LNCaP clone FGC (cell line): ENCODE measurements around the gene EXOSC10.
"Not testable (repeated sequence)": the region's sequence is repeated elsewhere in the genome, so short reads cannot be mapped to it uniquely, and the experiment has no call there.

Experiments used
- DNase-seq: peaks from one replicate; pipeline ENCODE4 v3.0.0-alpha.2; 2011; ENCODE audit warnings: low read depth
- H3K4me3 ChIP-seq: 2 replicates; pipeline ENCODE4 v1.5.1; 2011; ENCODE audit warnings: mild to moderate bottlenecking, low read depth, low read length, control low read depth
- CTCF ChIP-seq: IDR thresholded peaks from 2 replicates; pipeline ENCODE4 v1.5.1; 2012; ENCODE audit warnings: mild to moderate bottlenecking; ENCODE audit not compliant: control insufficient read depth, insufficient read depth; ENCODE audit errors: extremely low read depth

EXOSC10 gene

GRCh38 chr1:11042065-11042464, 57.6 kb downstream of the EXOSC10 start:
- TF ChIP-seq CTCF = no peak
- no peak overlapping the region for H3K4me3 ChIP-seq
- DNase-seq = no peak

GRCh38 chr1:11041048-11041447, 58.6 kb downstream of the EXOSC10 start:
- H3K4me3 ChIP-seq = no peak overlapping the region
- DNase-seq = no peak
- TF ChIP-seq CTCF = no peak

DNA sequence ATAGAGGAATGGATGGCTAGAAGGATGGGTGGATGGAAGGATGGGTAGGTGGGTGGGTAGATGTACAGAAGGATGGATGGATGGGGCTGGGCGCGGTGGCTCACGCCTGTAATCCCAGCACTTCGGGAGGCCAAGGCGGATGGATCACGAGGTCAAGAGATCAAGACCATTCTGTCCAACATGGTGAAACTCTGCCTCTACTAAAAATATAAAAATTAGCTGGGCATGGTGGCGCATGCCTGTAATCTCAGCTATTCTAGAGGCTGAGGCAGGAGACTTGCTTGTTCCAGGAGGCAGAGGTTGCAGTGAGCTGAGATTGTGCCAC, 59.6 kb downstream of the EXOSC10 start:
- not testable (repeated sequence) for DNase-seq, H3K4me3 ChIP-seq

DNA sequence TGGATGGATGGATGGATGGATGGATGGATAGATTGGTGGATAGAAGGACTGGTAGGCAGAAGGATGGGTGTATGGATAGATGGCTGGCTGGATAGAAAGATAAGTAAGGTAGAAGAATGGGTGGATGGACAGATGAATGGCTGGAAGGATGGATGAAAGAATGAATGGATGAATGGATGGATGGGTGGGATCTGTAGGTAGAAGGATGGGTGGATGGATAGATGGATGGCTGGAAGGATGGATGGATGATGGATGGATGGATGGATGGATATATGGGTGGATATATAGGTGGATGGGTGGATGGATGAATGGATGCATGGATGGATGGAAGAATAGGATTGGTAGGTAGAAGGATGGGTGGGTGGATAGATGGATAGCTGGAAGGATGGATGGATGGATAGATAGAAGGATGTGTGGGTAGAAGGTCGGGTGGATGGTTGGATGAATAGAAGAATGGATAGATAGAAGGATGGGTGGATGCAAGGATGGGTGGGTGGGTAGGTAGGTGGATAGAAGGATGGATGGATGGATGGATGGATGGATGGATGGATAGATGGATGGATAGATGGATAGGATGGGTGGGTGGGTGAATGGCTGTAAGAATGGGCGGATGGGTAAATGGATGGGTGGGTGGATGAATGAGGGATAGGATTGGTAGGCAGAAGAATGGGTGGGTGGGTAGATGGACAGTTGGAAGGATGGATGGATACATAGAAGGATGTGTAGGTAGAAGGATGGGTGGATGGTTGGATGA, 60.1 kb downstream of the EXOSC10 start:
- DNase-seq = no peak
- TF ChIP-seq CTCF = no peak
- H3K4me3 ChIP-seq = no peak overlapping the region

DNA sequence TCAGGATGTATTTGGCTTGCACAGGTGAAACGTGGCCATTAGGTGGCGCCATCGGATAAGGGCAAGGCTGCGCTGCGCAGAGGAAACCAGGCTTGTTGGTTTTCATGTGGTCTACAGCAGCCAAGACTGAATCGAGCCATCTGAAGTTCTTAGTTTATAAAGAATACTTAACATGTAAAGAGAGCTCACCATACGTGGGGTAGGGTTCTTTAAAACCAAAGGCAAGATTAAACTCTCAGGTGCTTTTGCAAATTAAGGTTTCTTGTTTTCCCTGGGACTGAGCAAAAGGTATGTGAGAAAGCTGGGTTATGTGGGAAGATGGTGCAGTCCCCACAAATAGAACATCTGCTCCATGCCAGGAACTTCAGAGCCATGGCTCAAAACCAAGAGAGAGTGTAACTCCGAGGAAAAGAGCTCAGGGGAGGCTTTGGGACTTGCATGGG, 61.9 kb downstream of the EXOSC10 start:
- H3K4me3 ChIP-seq = no peak overlapping the region
- peak; percentile 99 for TF ChIP-seq CTCF
- DNase-seq = peak; percentile 63

DNA sequence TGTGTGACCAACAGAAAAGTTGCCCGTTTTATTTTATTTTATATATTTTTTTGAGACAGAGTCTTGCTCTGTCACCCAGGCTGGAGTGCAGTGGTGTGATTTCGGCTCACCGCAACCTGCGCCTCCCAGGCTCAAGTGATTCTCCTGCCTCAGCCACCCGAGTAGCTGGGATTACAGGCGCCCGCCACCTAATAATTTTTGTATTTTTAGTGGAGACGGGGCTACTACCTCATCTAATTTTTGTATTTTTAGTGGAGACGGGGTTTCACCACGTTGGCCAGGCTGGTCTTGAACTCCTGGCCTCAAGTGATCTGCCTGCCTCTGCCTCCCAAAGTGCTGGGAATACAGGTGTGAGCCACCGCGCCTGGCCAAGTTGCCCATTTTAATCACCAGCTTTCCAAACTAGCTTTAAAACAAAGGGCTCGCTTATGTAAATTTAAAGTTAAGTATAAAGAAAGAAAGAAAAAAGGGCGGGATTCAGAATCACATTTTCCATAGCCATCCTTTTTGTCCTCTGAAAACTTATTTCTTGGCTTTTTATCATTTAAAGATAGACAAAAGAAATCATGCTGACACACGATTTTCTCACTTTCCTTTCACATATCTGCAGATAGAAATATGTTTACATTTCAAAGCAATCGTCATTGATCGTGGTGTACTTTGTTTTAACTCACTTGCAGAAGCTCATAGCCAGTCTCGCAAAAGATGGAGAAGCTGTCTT, 62.5 kb downstream of the EXOSC10 start:
- not testable (repeated sequence) for DNase-seq, H3K4me3 ChIP-seq

DNA sequence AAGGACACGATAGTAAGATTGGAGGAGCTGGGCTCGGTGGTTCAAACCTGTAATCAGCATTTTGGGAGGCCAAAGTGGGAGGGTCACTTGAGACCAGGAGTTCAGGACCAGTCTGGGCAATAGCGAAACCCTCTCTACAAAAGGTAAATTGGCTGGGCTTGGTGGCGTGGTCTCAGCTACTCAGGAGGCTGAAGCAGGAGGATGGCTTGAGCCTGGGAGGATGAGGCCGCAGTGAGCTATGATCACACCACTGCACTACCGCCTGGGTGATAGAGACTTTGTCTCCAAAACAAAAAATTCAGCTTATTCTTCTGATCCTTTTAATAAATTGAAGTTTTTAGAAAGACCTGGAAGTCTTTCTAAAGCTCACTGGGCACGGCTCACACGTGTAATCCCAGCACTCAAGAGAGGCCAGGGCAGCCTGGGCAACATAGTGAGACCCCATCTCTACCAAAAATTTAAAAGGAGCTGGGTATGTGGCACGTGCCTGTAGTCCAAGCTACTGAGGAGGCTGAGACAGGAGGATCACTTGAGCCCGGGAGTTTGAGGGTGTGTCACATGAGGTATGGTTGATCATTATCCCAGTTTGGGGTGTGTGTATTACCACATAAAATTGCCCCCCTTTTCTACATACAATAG, 67.9 kb downstream of the EXOSC10 start:
- TF ChIP-seq CTCF = no peak
- no peak for DNase-seq

More for the DNA sequence above, 67.9 kb downstream of the EXOSC10 start:
- H3K4me3 ChIP-seq = no peak overlapping the region
